Calu3 (cell line): ENCODE measurements around the gene PNPT1. TPM values are rescaled to one million over a fixed set of nuclear protein-coding genes. Genes with fewer than 3 reads are reported as not detected.

Source experiments
- BruUV-seq: library from RNA; stranded (reverse); fragments of 400-500 nt; replicated peaks from 2 replicates; lab custom pipeline; 2021; lab: Mats Ljungman, UMichigan
- CTCF ChIA-PET: fragments of 300-600 bp; sonication (Branson Sonifier 250); formaldehyde crosslinking; loops from one replicate; lab custom pipeline; 2022; ENCODE audit warnings: antibody characterized with exemption; lab: Charles Lee
- DNase-seq: peaks from one replicate; pipeline ENCODE4 v3.0.0; 2022
- H3K27ac Mint-ChIP-seq: one replicate; pipeline ENCODE4 v1.8.0; 2022; ENCODE audit warnings: mixed read lengths; ENCODE audit not compliant: unreplicated experiment
- H3K27me3 Mint-ChIP-seq: one replicate; pipeline ENCODE4 v1.8.0; 2022; ENCODE audit warnings: mixed read lengths; ENCODE audit not compliant: unreplicated experiment
- H3K36me3 Mint-ChIP-seq: one replicate; pipeline ENCODE4 v1.8.0; 2022; ENCODE audit warnings: mild to moderate bottlenecking, moderate library complexity, mixed read lengths; ENCODE audit not compliant: insufficient read depth, unreplicated experiment
- H3K4me1 Mint-ChIP-seq: one replicate; pipeline ENCODE4 v1.8.0; 2022; ENCODE audit warnings: mild to moderate bottlenecking, low read depth, mixed read lengths; ENCODE audit not compliant: unreplicated experiment
- H3K4me3 Mint-ChIP-seq: one replicate; pipeline ENCODE4 v1.8.0; 2022; ENCODE audit warnings: mild to moderate bottlenecking, low read depth, moderate library complexity, mixed read lengths; ENCODE audit not compliant: unreplicated experiment
- H3K9me3 Mint-ChIP-seq: one replicate; pipeline ENCODE4 v1.8.0; 2022; ENCODE audit warnings: low read depth, mixed read lengths; ENCODE audit not compliant: unreplicated experiment
- CTCF ChIP-seq: fragments of 200-600 bp; IDR thresholded peaks from one replicate; pipeline ENCODE4 v1.8.0; 2022; ENCODE audit warnings: antibody characterized with exemption; ENCODE audit not compliant: unreplicated experiment
- intact Hi-C: fragments of 100-400 bp; cut with micrococcal nuclease; formaldehyde crosslinking; loops from one replicate; pipeline ENCODE4 v1.10.0; 2022; ENCODE audit not compliant: unreplicated experiment
- total RNA-seq: library from RNA; stranded (reverse); gene quantifications from 2 replicates; pipeline ENCODE4 v1.2.3, GENCODE V29; 2022

The PNPT1 gene
- total RNA-seq, 1 experiment from 2014 or later: 58.5 TPM

GRCh38 chr2:55649211-55649610 lies 44.4 kb downstream of the PNPT1 start:
- CTCF ChIA-PET: no interaction called here
- H3K9me3 Mint-ChIP-seq: no peaks in the 10 kb centered on the region
- no peak overlapping the region for H3K4me3 Mint-ChIP-seq
- H3K27ac Mint-ChIP-seq: no peak overlapping the region
- intact Hi-C loops: no loop called here
- no peak for TF ChIP-seq CTCF
- H3K4me1 Mint-ChIP-seq: no peaks in the 10 kb centered on the region
- BruUV-seq: no TSS peak
- H3K27me3 Mint-ChIP-seq: no peaks in the 10 kb centered on the region
- no peak for DNase-seq
- peaks cover 31% of the 10 kb centered on the region for H3K36me3 Mint-ChIP-seq

GRCh38 chr2:55636831-55637230 lies 56.8 kb downstream of the PNPT1 start:
- CTCF ChIA-PET: no interaction called here
- intact Hi-C loops: no loop called here
- TF ChIP-seq CTCF: no peak
- Mint-ChIP-seq H3K9me3 (no peaks in the 10 kb centered on the region), H3K36me3 (peaks cover 25% of the 10 kb centered on the region), H3K27ac (no peak overlapping the region), H3K4me3 (no peak overlapping the region), H3K27me3 (no peaks in the 10 kb centered on the region), H3K4me1 (no peaks in the 10 kb centered on the region)
- BruUV-seq: no TSS peak
- DNase-seq: no peak

- Mint-ChIP-seq H3K9me3 (no peaks in the 10 kb centered on the region), H3K4me1 (no peaks in the 10 kb centered on the region), H3K27me3 (no peaks in the 10 kb centered on the region), H3K36me3 (peaks cover 9% of the 10 kb centered on the region), H3K4me3 (no peak overlapping the region), H3K27ac (no peak overlapping the region)
- DNase-seq: no peak
- intact Hi-C loops: no loop called here
- no TSS peak for BruUV-seq
- TF ChIP-seq CTCF: no peak
- CTCF ChIA-PET: no interaction called here
Observed at GRCh38 chr2:55628931-55629330, 64.7 kb downstream of the PNPT1 start.

- Mint-ChIP-seq H3K36me3 (peaks cover 9% of the 10 kb centered on the region), H3K4me1 (no peaks in the 10 kb centered on the region), H3K4me3 (no peak overlapping the region), H3K27ac (no peak overlapping the region), H3K9me3 (no peaks in the 10 kb centered on the region), H3K27me3 (no peaks in the 10 kb centered on the region)
- CTCF ChIA-PET: no interaction called here
- intact Hi-C loops: no loop called here
- DNase-seq: no peak
- BruUV-seq: no TSS peak
- TF ChIP-seq CTCF: no peak
Observed at GRCh38 chr2:55627915-55628314, 65.7 kb downstream of the PNPT1 start.
